ENCODE data around the gene ADAM23.

GRCh38 chr2:206548383-206548782 lies 105.1 kb downstream of the ADAM23 start:
- no peak for TF ChIP-seq CTCF (IDR thresholded peaks at IDR 0.05)
- TF ChIP-seq POLR2A (IDR thresholded peaks at IDR 0.05), result no peak

Data from body of pancreas (tissue), 4 donors.